Suprapubic skin (tissue), 3 donors: Measurements from ENCODE around the gene GFY.

Experiments used
- EP300 ChIP-seq: sonication (generic); formaldehyde crosslinking; IDR thresholded peaks from one replicate; pipeline ENCODE4 v1.6.1; 2017; ENCODE audit warnings: antibody characterized with exemption
- POLR2A ChIP-seq, 2 donors: fragments of 450-650 bp; IDR thresholded peaks; one replicate each; pipeline ENCODE4 v1.6.1; 2017; ENCODE audit warnings: antibody characterized with exemption in 2 of 2, mild to moderate bottlenecking in 2 of 2, moderate library complexity in 2 of 2
- TF ChIP-seq, protein P1 (sequence below), 2 donors: fragments of 200-600 bp in 1 of 2; fragments of 450-650 bp in 1 of 2; sonication (generic) in 1 of 2; IDR thresholded peaks; one replicate each; pipeline ENCODE4 v1.5.1; 2016 to 2019; ENCODE audit warnings: antibody characterized with exemption in 2 of 2, mild to moderate bottlenecking in 1 of 2, moderate library complexity in 1 of 2

- TF ChIP-seq, protein P1, sequence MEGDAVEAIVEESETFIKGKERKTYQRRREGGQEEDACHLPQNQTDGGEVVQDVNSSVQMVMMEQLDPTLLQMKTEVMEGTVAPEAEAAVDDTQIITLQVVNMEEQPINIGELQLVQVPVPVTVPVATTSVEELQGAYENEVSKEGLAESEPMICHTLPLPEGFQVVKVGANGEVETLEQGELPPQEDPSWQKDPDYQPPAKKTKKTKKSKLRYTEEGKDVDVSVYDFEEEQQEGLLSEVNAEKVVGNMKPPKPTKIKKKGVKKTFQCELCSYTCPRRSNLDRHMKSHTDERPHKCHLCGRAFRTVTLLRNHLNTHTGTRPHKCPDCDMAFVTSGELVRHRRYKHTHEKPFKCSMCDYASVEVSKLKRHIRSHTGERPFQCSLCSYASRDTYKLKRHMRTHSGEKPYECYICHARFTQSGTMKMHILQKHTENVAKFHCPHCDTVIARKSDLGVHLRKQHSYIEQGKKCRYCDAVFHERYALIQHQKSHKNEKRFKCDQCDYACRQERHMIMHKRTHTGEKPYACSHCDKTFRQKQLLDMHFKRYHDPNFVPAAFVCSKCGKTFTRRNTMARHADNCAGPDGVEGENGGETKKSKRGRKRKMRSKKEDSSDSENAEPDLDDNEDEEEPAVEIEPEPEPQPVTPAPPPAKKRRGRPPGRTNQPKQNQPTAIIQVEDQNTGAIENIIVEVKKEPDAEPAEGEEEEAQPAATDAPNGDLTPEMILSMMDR (IDR thresholded peaks at IDR 0.05), result no peak
- no peak for TF ChIP-seq EP300
- no peak for TF ChIP-seq POLR2A (IDR thresholded peaks at IDR 0.05)
These were observed 26.3 kb upstream of the GFY start for GRCh38 chr19:49398931-49399330.
